ENCODE data around the gene CXCL12. TPM values are rescaled to one million over a fixed set of nuclear protein-coding genes. Genes with fewer than 3 reads are reported as not detected.

The CXCL12 gene
- total RNA-seq, 1 experiment from 2014 or later = 0.82 TPM

- intact Hi-C loops (cut with micrococcal nuclease; ENCODE audit: unreplicated experiment) (no loop called here), in situ Hi-C loops (cut with HindIII; ENCODE audit: low pct_unique_long_range_greater_than_20kb, low sequenced_read_pairs) (no loop called here)
- Histone ChIP-seq H3K27ac (ENCODE audit: low read length) (no peak overlapping the region), H3K27me3 (ENCODE audit: control insufficient read depth, insufficient read depth, low read length) (peaks cover 6% of the 10 kb centered on the region; the same call in 1 of the 2 replicates), H3K9me3 (ENCODE audit: control insufficient read depth, insufficient read depth, low read depth, low read length) (no peaks in the 10 kb centered on the region), H3K36me3 (ENCODE audit: control insufficient read depth, insufficient read depth, low read length) (no peaks in the 10 kb centered on the region), H3K4me3 (ENCODE audit: low read depth in 2 of 2, low read length in 2 of 2) (no peak overlapping the region), H3K4me1 (ENCODE audit: control insufficient read depth, insufficient read depth, low read length) (no peaks in the 10 kb centered on the region)
- ChIA-PET CTCF (no interaction called here), POLR2A (no interaction called here)
- ATAC-seq (no peak), DNase-seq (ENCODE audit: low read depth, low spot score) (no peak)
- TF ChIP-seq CTCF (IDR thresholded peaks at IDR 0.05) (no peak), SIN3A (IDR thresholded peaks at IDR 0.05; ENCODE audit: borderline replicate concordance, insufficient read depth, low read depth, low read length) (no peak), TCF7L2 (IDR thresholded peaks at IDR 0.05; ENCODE audit: low read depth, low read length) (no peak), REST (IDR thresholded peaks at IDR 0.05; ENCODE audit: insufficient read depth in 1 of 2, low read depth in 2 of 2, low read length in 1 of 2) (no peak), POLR2AphosphoS5 (IDR thresholded peaks at IDR 0.05; ENCODE audit: low read depth, low read length) (no peak)
- BruUV-seq (replicated peaks) = no TSS peak
Observed at GRCh38 chr10:44397476-44398225, 12.8 kb upstream of the CXCL12 start.

- Histone ChIP-seq H3K9me3 (ENCODE audit: control insufficient read depth, insufficient read depth, low read depth, low read length) (no peaks in the 10 kb centered on the region), H3K27ac (ENCODE audit: low read length) (no peak overlapping the region), H3K4me1 (ENCODE audit: control insufficient read depth, insufficient read depth, low read length) (no peaks in the 10 kb centered on the region), H3K36me3 (ENCODE audit: control insufficient read depth, insufficient read depth, low read length) (no peaks in the 10 kb centered on the region), H3K27me3 (ENCODE audit: control insufficient read depth, insufficient read depth, low read length) (peaks cover 6% of the 10 kb centered on the region; the same call in 1 of the 2 replicates), H3K4me3 (ENCODE audit: low read depth in 2 of 2, low read length in 2 of 2) (no peak overlapping the region)
- ATAC-seq (no peak), DNase-seq (ENCODE audit: low read depth, low spot score) (no peak)
- POLR2A ChIA-PET = no interaction called here
- CTCF ChIA-PET = no interaction called here
- no TSS peak for BruUV-seq (replicated peaks)
- TF ChIP-seq SIN3A (IDR thresholded peaks at IDR 0.05; ENCODE audit: borderline replicate concordance, insufficient read depth, low read depth, low read length) (no peak), REST (IDR thresholded peaks at IDR 0.05; ENCODE audit: insufficient read depth in 1 of 2, low read depth in 2 of 2, low read length in 1 of 2) (no peak), POLR2AphosphoS5 (IDR thresholded peaks at IDR 0.05; ENCODE audit: low read depth, low read length) (no peak), CTCF (IDR thresholded peaks at IDR 0.05) (no peak)
- intact Hi-C loops (cut with micrococcal nuclease; ENCODE audit: unreplicated experiment) = no loop called here
- in situ Hi-C loops (cut with HindIII; ENCODE audit: low pct_unique_long_range_greater_than_20kb, low sequenced_read_pairs) = no loop called here
Observed at GRCh38 chr10:44396671-44397191, 11.8 kb upstream of the CXCL12 start.
